ENCODE measurements around the gene SPSB3. TPM values are rescaled to one million over a fixed set of nuclear protein-coding genes. Genes with fewer than 3 reads are reported as not detected.

The SPSB3 gene
- total and polyA plus RNA-seq, 2 experiments from 2014 or later: 27.1 to 34.7 TPM

- no peaks in the 10 kb centered on the region for H3K27me3 ChIP-seq (ENCODE audit: insufficient read depth)
- ATAC-seq (no peak), DNase-seq (ENCODE audit: low spot score) (no peak)
- Mint-ChIP-seq H3K36me3 (ENCODE audit: low read depth) (peaks cover 17% of the 10 kb centered on the region), H3K4me3 (no peak overlapping the region), H3K27me3 (ENCODE audit: insufficient read depth, low read depth, poor library complexity) (no peaks in the 10 kb centered on the region), H3K27ac (no peak overlapping the region), H3K4me1 (no peaks in the 10 kb centered on the region), H3K9me3 (peaks cover 11% of the 10 kb centered on the region)
- H3K4me1 ChIP-seq (ENCODE audit: insufficient read depth): no peaks in the 10 kb centered on the region
- no peak overlapping the region for H2AFZ ChIP-seq
- TF ChIP-seq STAT1 (IDR thresholded peaks at IDR 0.05; ENCODE audit: unreplicated experiment) (no peak), POLR2AphosphoS5 (IDR thresholded peaks at IDR 0.05; ENCODE audit: low read depth) (no peak), NANOG (IDR thresholded peaks at IDR 0.05; ENCODE audit: borderline replicate concordance) (no peak), JUNB (IDR thresholded peaks at IDR 0.05; ENCODE audit: unreplicated experiment) (no peak), CTCF (conservative IDR thresholded peaks at IDR 0.05; ENCODE audit: low read depth in 2 of 2) (no peak), EZH2phosphoT487 (IDR thresholded peaks at IDR 0.05; ENCODE audit: unreplicated experiment) (no peak), ZNF331 (CRISPR knock-in tag; IDR thresholded peaks at IDR 0.05; ENCODE audit: low read depth) (no peak), ZNF114 (CRISPR knock-in tag; IDR thresholded peaks at IDR 0.05) (no peak), REST (IDR thresholded peaks at IDR 0.05; ENCODE audit: unreplicated experiment) (no peak), EZH2 (IDR thresholded peaks at IDR 0.05; ENCODE audit: low read depth, unreplicated experiment) (no peak), ETS1 (IDR thresholded peaks at IDR 0.05) (no peak), ZNF462 (CRISPR knock-in tag; IDR thresholded peaks at IDR 0.05) (no peak)
- H3K79me2 ChIP-seq (replicated peaks; ENCODE audit: insufficient read depth): no peaks in the 10 kb centered on the region
- no peak overlapping the region for H3K4me3 ChIP-seq
- H3K36me3 ChIP-seq (ENCODE audit: insufficient read depth): no peaks in the 10 kb centered on the region
- H4K20me1 ChIP-seq (replicated peaks; ENCODE audit: insufficient read depth): no peaks in the 10 kb centered on the region
- no peaks in the 10 kb centered on the region for H3K9me2 ChIP-seq (ENCODE audit: insufficient read depth)
- H3F3A ChIP-seq (replicated peaks; ENCODE audit: low read depth): no peaks in the 10 kb centered on the region
- H3K4me2 ChIP-seq: no peak overlapping the region
- no peak overlapping the region for H3K27ac ChIP-seq (ENCODE audit: low read depth)
These were observed 9.8 kb upstream of the SPSB3 start for GRCh38 chr16:1791943-1792812.

Data from GM23338 (cell line).